HG03432 (cell line): ENCODE results near the gene PRRC2B.
"Not testable (repeated sequence)": the region's sequence is repeated elsewhere in the genome, so short reads cannot be mapped to it uniquely, and the experiment has no call there.

Experiments
- ATAC-seq: cut with Tn5 transposase; IDR thresholded peaks from one replicate; pipeline ENCODE4 v1.9.1; 2021; ENCODE audit warnings: mild to moderate bottlenecking, moderate library complexity; ENCODE audit not compliant: unreplicated experiment

The PRRC2B gene

DNA sequence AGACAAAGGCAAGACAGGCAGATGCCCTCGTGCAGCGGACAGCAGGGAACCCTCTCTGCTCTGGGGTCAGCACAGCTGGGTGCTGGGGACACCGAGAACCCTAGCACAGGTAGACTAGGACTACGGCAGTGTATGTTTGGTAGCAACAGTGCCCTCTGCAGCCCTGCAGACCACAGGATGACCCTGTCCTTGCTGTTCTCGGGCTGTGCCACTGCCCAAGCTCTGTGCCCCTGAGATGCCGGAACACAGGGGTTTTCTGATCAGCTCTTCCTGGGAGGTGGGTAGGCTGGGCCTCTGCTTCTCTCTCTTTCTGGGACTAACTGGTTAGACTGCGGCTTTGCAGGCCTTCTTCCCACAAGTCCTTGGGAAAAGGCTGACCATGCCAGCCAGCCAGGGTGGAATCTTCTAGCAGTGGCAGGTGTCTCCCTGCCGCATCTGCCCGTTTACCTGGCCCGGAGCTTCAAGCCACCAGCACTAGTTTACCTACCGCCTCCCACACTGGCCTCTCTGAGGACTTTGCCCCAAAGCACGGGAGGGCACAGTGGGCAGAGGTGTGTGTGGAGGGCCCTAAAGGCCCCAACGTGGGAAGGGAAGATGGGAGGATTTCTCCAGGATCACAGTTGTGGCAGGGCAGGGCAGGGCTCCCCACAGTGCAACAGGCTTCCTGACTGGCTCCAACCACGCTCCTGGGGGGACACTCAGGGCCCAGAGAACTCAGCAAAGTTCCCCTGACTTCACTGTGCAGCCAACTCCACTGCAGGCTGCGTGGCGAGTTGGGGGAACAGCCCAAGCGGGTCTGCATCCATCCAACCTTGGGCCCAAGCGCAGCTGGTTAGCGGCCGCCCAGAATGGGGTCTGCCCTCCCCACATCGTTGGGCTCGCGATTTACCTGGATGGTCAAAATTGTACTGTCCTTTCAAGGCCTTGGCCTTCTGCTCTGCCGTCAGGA is 136.0 kb downstream of the PRRC2B start:
- ATAC-seq: peak; percentile 4

GRCh38 chr9:131530546-131530919 is 136.6 kb downstream of the PRRC2B start:
- ATAC-seq: peak; percentile 30

- ATAC-seq: peak; percentile 88
These were observed 137.3 kb downstream of the PRRC2B start, which contains the start of gene UCK1 for GRCh38 chr9:131530920-131531832. Gene UCK1, minus strand, starts transcription at chr9:131531263. Its CDS starts 89 bp downstream, at chr9:131531174.

- no peak for ATAC-seq
These were observed 140.9 kb downstream of the PRRC2B start for GRCh38 chr9:131534721-131535237.

DNA sequence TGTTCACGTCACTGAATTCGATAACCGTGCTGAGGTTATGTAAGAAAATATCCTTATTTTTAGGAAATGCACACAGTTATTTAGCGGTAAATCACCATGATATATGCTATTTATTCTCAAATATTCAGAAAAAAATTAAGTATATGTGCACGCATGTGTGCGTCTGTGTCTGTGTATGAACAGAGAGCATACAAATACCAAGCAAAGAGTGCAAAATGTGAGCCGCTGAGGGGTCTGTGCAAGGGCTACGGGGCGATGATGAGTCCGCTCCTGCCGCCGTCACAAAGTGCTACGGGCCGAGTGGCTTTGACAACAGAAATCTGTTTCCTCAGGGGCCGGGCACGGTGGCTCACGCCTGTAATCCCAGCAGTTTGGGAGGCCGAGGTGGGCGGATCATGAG is 144.1 kb downstream of the PRRC2B start:
- ATAC-seq: no peak

DNA sequence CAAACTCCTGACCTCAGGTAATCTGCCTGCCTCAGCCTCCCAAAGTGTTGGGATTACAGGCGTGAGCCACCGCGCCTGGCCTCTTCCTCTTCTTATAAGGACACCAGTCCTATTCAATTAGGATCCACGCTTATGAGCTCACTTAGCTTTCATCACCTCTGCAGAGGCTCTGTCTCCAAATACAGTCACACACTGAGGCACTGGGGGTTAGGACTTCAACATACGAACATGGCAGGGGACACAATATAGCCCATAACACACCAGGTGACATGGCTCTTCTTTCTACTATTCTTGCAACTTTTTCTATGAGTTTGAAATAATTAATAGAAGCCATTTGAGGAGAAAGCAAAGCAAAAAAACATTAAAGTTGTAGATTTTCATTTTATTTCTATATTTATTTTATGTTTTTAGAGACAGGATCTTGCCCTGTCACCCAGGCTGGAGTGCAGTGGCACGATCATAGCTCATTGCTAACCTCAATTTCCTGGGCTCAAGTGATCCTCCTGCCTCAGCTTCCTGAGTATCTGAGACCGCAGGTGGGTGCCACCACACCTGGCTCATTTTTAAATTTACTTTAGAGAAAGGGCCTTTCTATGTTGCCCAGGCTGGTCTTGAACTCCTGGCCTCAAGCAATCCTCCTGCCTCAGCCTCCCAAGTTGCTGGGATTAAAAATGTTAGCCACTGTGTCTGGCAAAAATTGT is 145.5 kb downstream of the PRRC2B start:
- ATAC-seq: no peak

DNA sequence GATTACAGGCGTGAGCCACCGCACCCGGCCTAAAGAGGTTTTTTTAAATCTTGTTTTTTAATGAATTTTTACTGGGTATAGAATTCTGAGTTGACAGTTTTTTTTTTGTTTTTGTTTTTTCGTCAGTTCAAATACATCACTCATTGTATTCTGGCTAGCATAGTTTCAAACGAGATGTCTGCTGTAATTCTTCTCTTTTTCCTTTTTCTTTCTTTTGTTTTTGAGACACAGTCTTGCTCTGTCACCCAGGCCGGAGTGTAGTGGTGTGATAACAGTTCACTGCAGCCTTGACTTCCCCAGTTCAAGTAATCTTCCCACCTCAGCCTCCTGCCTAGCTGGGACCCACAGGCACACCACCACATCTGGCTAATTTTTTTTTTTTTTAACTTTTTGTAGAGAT is 149.3 kb downstream of the PRRC2B start:
- ATAC-seq: no peak

DNA sequence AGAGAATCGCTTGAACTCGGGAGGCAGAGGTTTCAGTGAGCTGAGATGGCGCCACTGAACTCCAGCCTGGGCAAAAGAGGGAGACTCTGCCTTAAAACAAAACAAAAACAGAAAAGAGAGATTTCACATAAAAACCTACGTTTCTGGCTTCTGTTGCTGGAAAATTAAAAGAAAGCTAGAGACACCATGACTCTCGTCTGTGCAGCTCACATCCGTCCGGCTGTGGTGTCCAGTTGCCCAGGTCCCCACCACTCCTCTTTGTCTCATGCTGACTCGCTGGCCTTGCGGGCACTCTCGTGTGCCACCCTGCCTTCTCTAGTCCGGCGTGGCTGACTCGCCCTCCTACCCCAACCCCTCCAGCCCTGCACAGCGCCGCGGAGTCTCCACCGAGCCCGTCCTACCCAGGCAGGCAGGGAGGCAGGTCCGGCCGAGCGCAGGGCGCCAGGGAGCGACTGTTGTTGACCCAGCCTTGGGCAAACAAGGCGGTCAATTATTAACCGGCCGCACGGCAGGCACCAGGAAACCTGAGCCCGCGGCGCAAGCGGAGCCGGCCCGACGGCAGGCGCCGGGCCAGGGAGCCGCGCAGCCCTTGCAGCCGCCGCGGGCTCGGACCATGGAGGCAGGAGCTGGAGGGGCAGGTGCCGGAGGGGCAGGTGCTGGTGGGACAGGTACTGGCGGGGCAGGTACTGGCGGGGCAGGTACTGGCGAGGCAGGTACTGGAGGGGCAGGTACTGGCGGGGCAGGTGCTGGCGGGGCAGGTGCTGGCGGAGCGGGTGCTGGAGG is 151.3 kb downstream of the PRRC2B start, which contains the start of gene PRRT1B:
Gene PRRT1B, plus strand, starts transcription at position 521 of the 783 bp plus-strand sequence. Its CDS starts 93 bp downstream, at position 614.
- no peak for ATAC-seq

- no peak for ATAC-seq
These were observed 152.0 kb downstream of the PRRC2B start for GRCh38 chr9:131545786-131546335.

GRCh38 chr9:131546336-131547084 is 152.6 kb downstream of the PRRC2B start:
- no peak for ATAC-seq

GRCh38 chr9:131549186-131549585 is 155.3 kb downstream of the PRRC2B start:
- ATAC-seq: not testable (repeated sequence)
